Measurements from ENCODE around the gene RPL36. TPM values are rescaled to one million over a fixed set of nuclear protein-coding genes. Genes with fewer than 3 reads are reported as not detected.

RPL36 gene
- total RNA-seq, 1 donor from 2014 or later: 634 TPM

- Histone ChIP-seq H3K36me3 (ENCODE audit: control insufficient read depth in 3 of 3, insufficient read depth in 3 of 3, low read length in 3 of 3) (peaks cover 5 to 7% (median 6%) of the 10 kb centered on the region in 3 donors), H3K9ac (ENCODE audit: low read depth in 1 of 3, low read length in 3 of 3) (peak overlapping the region; percentile 97 to 99 (median 99)), H3K4me1 (ENCODE audit: control insufficient read depth in 3 of 3, insufficient read depth in 3 of 3, low read length in 3 of 3) (peaks cover 27 to 54% (median 29%) of the 10 kb centered on the region in 3 donors)
Measured at GRCh38 chr19:5680084-5680436, 10.0 kb upstream of the RPL36 start.

DNA sequence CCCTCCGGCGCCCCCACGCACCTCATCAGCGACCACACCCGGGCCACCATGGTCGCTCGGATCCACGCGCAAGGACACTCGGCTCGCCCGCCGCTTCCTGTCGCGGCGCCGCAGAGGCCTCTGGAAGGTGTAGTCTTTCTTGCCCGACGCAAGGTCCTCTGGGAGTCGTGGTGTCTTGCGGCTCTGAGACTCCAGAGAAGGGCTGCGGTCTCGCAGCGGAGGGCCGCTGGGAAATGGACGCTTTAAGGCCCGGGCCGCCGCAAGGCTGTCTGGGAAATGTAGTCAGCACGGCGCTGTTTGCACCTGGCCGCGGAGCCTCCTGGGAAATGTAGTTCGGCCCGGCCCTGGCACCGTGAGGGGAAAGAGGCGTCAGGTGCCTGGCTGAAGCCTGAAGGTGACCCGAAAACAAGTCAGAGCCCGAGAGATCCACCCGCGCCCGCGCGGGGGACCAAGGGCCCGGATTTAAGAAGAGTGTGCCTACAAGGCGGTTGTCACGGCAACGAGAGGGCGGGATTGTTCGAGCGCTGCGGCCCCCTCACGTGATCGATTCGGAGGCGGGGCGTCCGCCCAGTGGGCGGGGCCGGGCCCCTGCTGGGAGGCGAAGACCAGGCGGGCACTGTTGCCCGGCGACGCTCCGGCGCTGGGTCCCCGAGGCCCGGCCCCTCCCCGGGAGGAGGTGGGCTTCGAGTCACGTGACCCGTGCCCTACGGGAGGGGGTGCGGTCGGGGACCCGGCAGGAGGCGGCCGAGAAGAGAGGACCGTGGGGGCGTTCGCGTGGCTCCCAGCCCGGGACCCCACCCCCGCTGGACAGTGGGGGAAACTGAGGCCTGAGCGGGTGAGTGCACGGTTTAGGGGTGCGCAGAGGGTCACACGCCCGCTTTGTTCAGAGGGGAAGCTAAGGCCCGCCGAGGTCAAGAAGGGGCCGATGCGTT, 9.4 kb upstream of the RPL36 start, which contains the start of the genes HSD11B1L and MICOS13:
Gene HSD11B1L (plus strand): TSS at position 591 of the 932 bp plus-strand sequence. CDS start 3,806 bp downstream, outside the sequence.
Gene MICOS13 (minus strand): TSS at position 80 of the 932 bp plus-strand sequence. CDS start 30 bp downstream, at position 50.
- Histone ChIP-seq H3K9me3 (ENCODE audit: control insufficient read depth in 3 of 3, low read length in 3 of 3) (no peaks in the 10 kb centered on the region), H3K4me1 (ENCODE audit: control insufficient read depth in 3 of 3, insufficient read depth in 3 of 3, low read length in 3 of 3) (peaks cover 26 to 48% (median 29%) of the 10 kb centered on the region in 3 donors), H3K4me3 (ENCODE audit: low read length in 3 of 3) (peak within 1 kb of the TSS; percentile 97 to 99 (median 99)), H3K27ac (ENCODE audit: low read depth, low read length) (peak within 1 kb of the TSS; percentile 92), H3K9ac (ENCODE audit: low read depth in 1 of 3, low read length in 3 of 3) (peak within 1 kb of the TSS; percentile 97 to 99 (median 99)), H3K36me3 (ENCODE audit: control insufficient read depth in 3 of 3, insufficient read depth in 3 of 3, low read length in 3 of 3) (peaks cover 5 to 7% (median 6%) of the 10 kb centered on the region in 3 donors), H3K27me3 (ENCODE audit: control insufficient read depth in 3 of 3, insufficient read depth in 3 of 3, low read length in 3 of 3) (no peaks in the 10 kb centered on the region)

More at GRCh38 chr19:5680084-5680436, 10.0 kb upstream of the RPL36 start:
- H3K27me3 ChIP-seq (ENCODE audit: control insufficient read depth in 3 of 3, insufficient read depth in 3 of 3, low read length in 3 of 3): no peaks in the 10 kb centered on the region
- H3K4me3 ChIP-seq (ENCODE audit: low read length in 3 of 3): peak overlapping the region; percentile 97 to 99 (median 99)
- peak overlapping the region; percentile 92 for H3K27ac ChIP-seq (ENCODE audit: low read depth, low read length)
- H3K9me3 ChIP-seq (ENCODE audit: control insufficient read depth in 3 of 3, low read length in 3 of 3): no peaks in the 10 kb centered on the region

- no peaks in the 10 kb centered on the region for H3K27me3 ChIP-seq (ENCODE audit: control insufficient read depth in 3 of 3, insufficient read depth in 3 of 3, low read length in 3 of 3)
- peak overlapping the region; percentile 72 to 99 (median 97) for H3K9ac ChIP-seq (ENCODE audit: low read depth in 1 of 3, low read length in 3 of 3)
- H3K9me3 ChIP-seq (ENCODE audit: control insufficient read depth in 3 of 3, low read length in 3 of 3): no peaks in the 10 kb centered on the region
- H3K4me1 ChIP-seq (ENCODE audit: control insufficient read depth in 3 of 3, insufficient read depth in 3 of 3, low read length in 3 of 3): peaks cover 17 to 46% (median 24%) of the 10 kb centered on the region in 3 donors
- peak overlapping the region; percentile 97 to 99 (median 99) for H3K4me3 ChIP-seq (ENCODE audit: low read length in 3 of 3)
- H3K36me3 ChIP-seq (ENCODE audit: control insufficient read depth in 3 of 3, insufficient read depth in 3 of 3, low read length in 3 of 3): peaks cover 5 to 7% (median 6%) of the 10 kb centered on the region in 3 donors
- H3K27ac ChIP-seq (ENCODE audit: low read depth, low read length): no peak overlapping the region
Measured at GRCh38 chr19:5681391-5682106, 8.5 kb upstream of the RPL36 start.

- no peaks in the 10 kb centered on the region for H3K27me3 ChIP-seq (ENCODE audit: control insufficient read depth in 3 of 3, insufficient read depth in 3 of 3, low read length in 3 of 3)
- peaks cover 5 to 7% (median 6%) of the 10 kb centered on the region in 3 donors for H3K36me3 ChIP-seq (ENCODE audit: control insufficient read depth in 3 of 3, insufficient read depth in 3 of 3, low read length in 3 of 3)
- H3K9ac ChIP-seq (ENCODE audit: low read depth in 1 of 3, low read length in 3 of 3): no peak overlapping the region
- no peaks in the 10 kb centered on the region for H3K9me3 ChIP-seq (ENCODE audit: control insufficient read depth in 3 of 3, low read length in 3 of 3)
- peaks cover 16 to 40% (median 18%) of the 10 kb centered on the region in 3 donors for H3K4me1 ChIP-seq (ENCODE audit: control insufficient read depth in 3 of 3, insufficient read depth in 3 of 3, low read length in 3 of 3)
- H3K4me3 ChIP-seq (ENCODE audit: low read length in 3 of 3): no peak overlapping the region
- H3K27ac ChIP-seq (ENCODE audit: low read depth, low read length): no peak overlapping the region
Measured at GRCh38 chr19:5682107-5682482, 8.0 kb upstream of the RPL36 start.

- H3K27me3 ChIP-seq (ENCODE audit: control insufficient read depth in 3 of 3, insufficient read depth in 3 of 3, low read length in 3 of 3): no peaks in the 10 kb centered on the region
- peaks cover 16 to 39% (median 21%) of the 10 kb centered on the region in 3 donors for H3K4me1 ChIP-seq (ENCODE audit: control insufficient read depth in 3 of 3, insufficient read depth in 3 of 3, low read length in 3 of 3)
- no peak overlapping the region for H3K4me3 ChIP-seq (ENCODE audit: low read length in 3 of 3)
- H3K36me3 ChIP-seq (ENCODE audit: control insufficient read depth in 3 of 3, insufficient read depth in 3 of 3, low read length in 3 of 3): no peaks in the 10 kb centered on the region
- no peaks in the 10 kb centered on the region for H3K9me3 ChIP-seq (ENCODE audit: control insufficient read depth in 3 of 3, low read length in 3 of 3)
- H3K9ac ChIP-seq (ENCODE audit: low read depth in 1 of 3, low read length in 3 of 3): no peak overlapping the region
- H3K27ac ChIP-seq (ENCODE audit: low read depth, low read length): no peak overlapping the region
Measured at GRCh38 chr19:5683177-5683886, 6.8 kb upstream of the RPL36 start.

DNA sequence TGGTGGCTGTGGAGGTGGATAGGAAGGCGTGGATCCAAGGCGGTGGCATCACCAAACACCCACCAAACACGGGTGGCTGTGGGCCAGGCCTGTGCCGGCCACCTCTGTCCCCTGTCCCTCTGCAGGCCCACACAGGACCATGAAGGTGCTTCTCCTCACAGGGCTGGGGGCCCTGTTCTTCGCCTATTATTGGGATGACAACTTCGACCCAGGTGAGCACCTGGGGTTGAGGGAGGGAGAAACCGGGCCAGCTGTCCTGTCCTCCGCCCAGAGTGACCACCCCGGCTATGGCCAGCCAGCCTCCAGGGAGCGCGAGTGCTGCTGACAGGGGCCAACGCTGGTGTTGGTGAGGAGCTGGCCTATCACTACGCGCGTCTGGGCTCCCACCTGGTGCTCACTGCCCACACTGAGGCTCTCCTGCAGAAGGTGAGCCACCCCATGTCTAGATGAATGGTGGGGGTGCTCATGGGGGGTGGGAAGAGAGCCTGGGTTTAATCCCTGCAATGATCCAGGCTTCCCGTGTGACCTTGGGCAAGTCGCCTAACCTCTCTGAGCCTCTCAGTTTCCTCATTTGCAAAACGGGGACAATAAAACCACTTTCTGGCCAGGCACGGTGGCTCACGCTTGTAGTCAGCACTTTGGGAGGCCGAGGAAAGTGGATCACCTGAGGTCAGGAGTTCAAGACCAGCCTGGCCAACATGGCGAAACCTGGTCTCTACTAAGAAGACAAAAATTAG, 5.2 kb upstream of the RPL36 start:
- no peaks in the 10 kb centered on the region for H3K36me3 ChIP-seq (ENCODE audit: control insufficient read depth in 3 of 3, insufficient read depth in 3 of 3, low read length in 3 of 3)
- H3K4me3 ChIP-seq (ENCODE audit: low read length in 3 of 3): no peak overlapping the region
- H3K9me3 ChIP-seq (ENCODE audit: control insufficient read depth in 3 of 3, low read length in 3 of 3): no peaks in the 10 kb centered on the region

DNA sequence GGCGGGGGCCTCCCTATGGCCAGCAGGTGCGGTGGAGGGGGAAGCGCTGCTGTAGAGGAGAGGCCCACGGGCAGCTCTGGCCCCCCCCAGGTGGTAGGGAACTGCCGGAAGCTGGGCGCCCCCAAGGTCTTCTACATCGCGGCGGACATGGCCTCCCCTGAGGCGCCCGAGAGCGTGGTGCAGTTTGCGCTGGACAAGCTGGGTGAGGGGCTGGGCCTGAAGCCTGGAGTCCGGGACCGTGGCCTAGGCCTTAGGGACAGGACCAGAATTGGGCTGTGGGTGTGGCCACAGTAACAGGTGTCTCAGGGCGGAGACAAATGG, 3.8 kb upstream of the RPL36 start:
- no peaks in the 10 kb centered on the region for H3K9me3 ChIP-seq (ENCODE audit: control insufficient read depth in 3 of 3, low read length in 3 of 3)
- H3K27ac ChIP-seq (ENCODE audit: low read depth, low read length): peak overlapping the region; percentile 74
- H3K27me3 ChIP-seq (ENCODE audit: control insufficient read depth in 3 of 3, insufficient read depth in 3 of 3, low read length in 3 of 3): no peaks in the 10 kb centered on the region
- H3K9ac ChIP-seq (ENCODE audit: low read depth in 1 of 3, low read length in 3 of 3): peak overlapping the region in 2 of 3 donors; percentile 50 to 62
- H3K36me3 ChIP-seq (ENCODE audit: control insufficient read depth in 3 of 3, insufficient read depth in 3 of 3, low read length in 3 of 3): no peaks in the 10 kb centered on the region
- peak overlapping the region; percentile 40 to 75 (median 73) for H3K4me3 ChIP-seq (ENCODE audit: low read length in 3 of 3)
- H3K4me1 ChIP-seq (ENCODE audit: control insufficient read depth in 3 of 3, insufficient read depth in 3 of 3, low read length in 3 of 3): peaks cover 15 to 34% (median 19%) of the 10 kb centered on the region in 3 donors

More for the DNA sequence above, 5.2 kb upstream of the RPL36 start:
- Histone ChIP-seq H3K27ac (ENCODE audit: low read depth, low read length) (no peak overlapping the region), H3K4me1 (ENCODE audit: control insufficient read depth in 3 of 3, insufficient read depth in 3 of 3, low read length in 3 of 3) (peaks cover 8 to 32% (median 15%) of the 10 kb centered on the region in 3 donors), H3K27me3 (ENCODE audit: control insufficient read depth in 3 of 3, insufficient read depth in 3 of 3, low read length in 3 of 3) (no peaks in the 10 kb centered on the region), H3K9ac (ENCODE audit: low read depth in 1 of 3, low read length in 3 of 3) (no peak overlapping the region)

DNA sequence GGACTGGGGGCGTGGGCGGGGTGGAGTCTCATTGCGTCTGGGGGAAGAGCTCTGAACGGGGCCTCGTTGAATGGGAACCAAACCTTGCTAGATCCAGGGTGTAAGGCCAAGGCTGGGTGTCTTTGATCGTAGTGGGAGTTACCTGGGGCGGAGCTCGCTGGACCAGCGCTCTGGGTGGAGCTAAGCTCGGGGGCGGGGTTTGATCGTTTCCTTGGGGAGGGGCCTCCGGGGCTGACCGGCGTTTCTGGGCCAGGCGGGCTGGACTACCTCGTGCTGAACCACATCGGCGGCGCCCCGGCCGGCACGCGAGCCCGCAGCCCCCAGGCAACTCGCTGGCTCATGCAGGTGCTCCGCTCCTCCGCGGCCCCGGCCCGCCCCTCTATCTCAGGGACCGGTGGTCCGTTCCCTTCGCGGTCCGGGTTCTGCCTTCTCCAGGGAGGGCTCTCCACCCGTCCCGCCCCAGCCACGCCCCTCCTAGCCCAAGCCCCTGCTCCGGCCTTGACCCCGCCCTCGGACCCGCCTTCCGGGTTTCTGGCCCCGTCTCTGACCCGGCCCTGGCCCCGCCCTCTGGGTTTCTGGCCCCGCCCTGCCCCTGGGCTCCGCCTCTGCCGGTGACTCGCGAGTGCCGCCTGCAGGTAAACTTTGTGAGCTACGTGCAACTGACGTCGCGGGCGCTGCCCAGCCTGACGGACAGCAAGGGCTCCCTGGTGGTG, 3.3 kb upstream of the RPL36 start:
- H3K27ac ChIP-seq (ENCODE audit: low read depth, low read length): peak overlapping the region; percentile 74
- peaks cover 17 to 34% (median 21%) of the 10 kb centered on the region in 3 donors for H3K4me1 ChIP-seq (ENCODE audit: control insufficient read depth in 3 of 3, insufficient read depth in 3 of 3, low read length in 3 of 3)
- peak overlapping the region in 2 of 3 donors; percentile 56 to 68 for H3K9ac ChIP-seq (ENCODE audit: low read depth in 1 of 3, low read length in 3 of 3)
- no peaks in the 10 kb centered on the region for H3K27me3 ChIP-seq (ENCODE audit: control insufficient read depth in 3 of 3, insufficient read depth in 3 of 3, low read length in 3 of 3)
- H3K36me3 ChIP-seq (ENCODE audit: control insufficient read depth in 3 of 3, insufficient read depth in 3 of 3, low read length in 3 of 3): peaks cover 0 to under 1% (median under 1%) of the 10 kb centered on the region in 3 donors
- no peaks in the 10 kb centered on the region for H3K9me3 ChIP-seq (ENCODE audit: control insufficient read depth in 3 of 3, low read length in 3 of 3)
- peak overlapping the region; percentile 40 to 75 (median 73) for H3K4me3 ChIP-seq (ENCODE audit: low read length in 3 of 3)
